Right hindlimb (tissue), 1 donor: ENCODE data around the gene FAM229B.

Source experiments
- DNase-seq: peaks from one replicate; pipeline ENCODE4 v3.0.0-alpha.2; 2018

FAM229B gene

GRCh38 chr6:112145080-112145573 is 57.7 kb downstream of the FAM229B start:
- DNase-seq, result no peak

- DNase-seq, result no peak
Observed at GRCh38 chr6:112148103-112148502, 60.7 kb downstream of the FAM229B start.

GRCh38 chr6:112149236-112149635 is 61.8 kb downstream of the FAM229B start:
- no peak for DNase-seq

GRCh38 chr6:112149719-112150263 is 62.4 kb downstream of the FAM229B start:
- peak; percentile 39 for DNase-seq

GRCh38 chr6:112150363-112150762 is 63.0 kb downstream of the FAM229B start:
- no peak for DNase-seq
